Endodermal cell (in vitro differentiated cells): Measurements from ENCODE around the gene DNASE1L1. TPM values are rescaled to one million over a fixed set of nuclear protein-coding genes. Genes with fewer than 3 reads are reported as not detected.

ENCODE experiments used
- DNase-seq: peaks from one replicate; pipeline ENCODE4 v3.0.0-alpha.2; 2017
- H3K27ac ChIP-seq: 2 replicates; pipeline ENCODE4 v1.5.1; 2013; ENCODE audit warnings: mild to moderate bottlenecking, low read depth, low read length, moderate library complexity
- H3K27me3 ChIP-seq: 2 replicates; pipeline ENCODE4 v1.6.1; 2013; ENCODE audit warnings: mild to moderate bottlenecking, low read length, moderate library complexity; ENCODE audit not compliant: insufficient read depth, control insufficient read depth, poor library complexity, severe bottlenecking
- H3K36me3 ChIP-seq: 2 replicates; pipeline ENCODE4 v1.7.0; 2013; ENCODE audit warnings: mild to moderate bottlenecking, low read length, moderate library complexity; ENCODE audit not compliant: control insufficient read depth, insufficient read depth
- H3K4me1 ChIP-seq: one replicate; pipeline ENCODE4 v1.7.0; 2013; ENCODE audit warnings: low read length; ENCODE audit not compliant: control insufficient read depth, insufficient read depth
- H3K4me3 ChIP-seq: 2 replicates; pipeline ENCODE4 v1.5.1; 2013; ENCODE audit warnings: mild to moderate bottlenecking, low read length, moderate library complexity
- H3K9ac ChIP-seq: 2 replicates; pipeline ENCODE4 v1.6.1; 2013; ENCODE audit warnings: mild to moderate bottlenecking, low read length, moderate library complexity; ENCODE audit not compliant: poor library complexity, severe bottlenecking; ENCODE audit errors: extremely low read depth
- H3K9me3 ChIP-seq: 2 replicates; pipeline ENCODE4 v1.6.1; 2013; ENCODE audit warnings: mild to moderate bottlenecking, low read length, moderate library complexity; ENCODE audit not compliant: control insufficient read depth
- H3K27ac Mint-ChIP-seq: 2 replicates; pipeline ENCODE4 v1.8.0; 2020; ENCODE audit warnings: mixed read lengths
- H3K27me3 Mint-ChIP-seq: 2 replicates; pipeline ENCODE4 v1.8.0; 2021; ENCODE audit warnings: mild to moderate bottlenecking, mixed read lengths; ENCODE audit not compliant: insufficient read depth
- H3K36me3 Mint-ChIP-seq: 2 replicates; pipeline ENCODE4 v1.8.0; 2020; ENCODE audit warnings: low read depth, mixed read lengths
- H3K4me1 Mint-ChIP-seq: 2 replicates; pipeline ENCODE4 v1.8.0; 2020; ENCODE audit warnings: mixed read lengths
- H3K4me3 Mint-ChIP-seq: 2 replicates; pipeline ENCODE4 v1.8.0; 2020; ENCODE audit warnings: mild to moderate bottlenecking, moderate library complexity, mixed read lengths
- H3K9me3 Mint-ChIP-seq: 2 replicates; pipeline ENCODE4 v1.8.0; 2020; ENCODE audit warnings: mild to moderate bottlenecking, mixed read lengths
- CTCF ChIP-seq: fragments of 200-600 bp; sonication (generic); conservative IDR thresholded peaks from 2 replicates; pipeline ENCODE4 v1.5.0; 2021; ENCODE audit warnings: antibody characterized with exemption, mild to moderate bottlenecking
- WGBS, 2 experiments: methylation state at CpG; one replicate each; pipeline versions ENCODE4 v1.1.5 to v1.1.7; 2013; ENCODE audit warnings: missing lambda C conversion rate in 2 of 2, mixed read lengths in 1 of 2; ENCODE audit not compliant: insufficient coverage in 1 of 2, insufficient read length in 1 of 2; 5-methylcytosine and 5-hydroxymethylcytosine counted together
- total RNA-seq, 2 donors: library from RNA; stranded (reverse); fragmentation: NEBNext Ultra II Directional in 1 of 2; extraction: Animal tissue kit (Norgen Biotek cat#: 25700) in 1 of 2; gene quantifications; 2 replicates in 1 of 2; 3 replicates in 1 of 2; pipeline ENCODE4 v1.2.1, GENCODE V29; 2021

Gene DNASE1L1
- total RNA-seq, 2 donors from 2014 or later, result 13.8 to 17.0 TPM

GRCh38 chrX:154362085-154362742 lies 46.8 kb downstream of the DNASE1L1 start:
- TF ChIP-seq CTCF, result no peak
- Mint-ChIP-seq H3K4me3 (no peak overlapping the region), H3K36me3 (peaks cover 57% of the 10 kb centered on the region), H3K9me3 (peaks cover 60% of the 10 kb centered on the region), H3K27ac (no peak overlapping the region), H3K4me1 (no peaks in the 10 kb centered on the region), H3K27me3 (no peaks in the 10 kb centered on the region)
- no peaks in the 10 kb centered on the region for H3K9me3 ChIP-seq
- no peak overlapping the region for H3K4me3 ChIP-seq
- H3K27ac ChIP-seq, result no peak overlapping the region
- no peaks in the 10 kb centered on the region for H3K27me3 ChIP-seq
- no peak overlapping the region for H3K9ac ChIP-seq
- WGBS, 2 experiments, result 95 to 97% methylated on average over 14 to 30 of the region's 30 CpGs
- DNase-seq, result no peak
- H3K36me3 ChIP-seq, result peaks cover 69% of the 10 kb centered on the region
- H3K4me1 ChIP-seq, result no peaks in the 10 kb centered on the region

GRCh38 chrX:154360155-154360713 lies 48.8 kb downstream of the DNASE1L1 start:
- Mint-ChIP-seq H3K9me3 (peaks cover 60% of the 10 kb centered on the region), H3K36me3 (peaks cover 57% of the 10 kb centered on the region), H3K4me3 (no peak overlapping the region), H3K27ac (no peak overlapping the region), H3K4me1 (no peaks in the 10 kb centered on the region), H3K27me3 (no peaks in the 10 kb centered on the region)
- TF ChIP-seq CTCF, result no peak
- Histone ChIP-seq H3K36me3 (peaks cover 56% of the 10 kb centered on the region), H3K9me3 (no peaks in the 10 kb centered on the region), H3K27ac (no peak overlapping the region), H3K4me3 (no peak overlapping the region), H3K27me3 (no peaks in the 10 kb centered on the region), H3K4me1 (no peaks in the 10 kb centered on the region), H3K9ac (no peak overlapping the region)
- no peak for DNase-seq
- WGBS, 2 experiments, result 97 to 100% methylated on average over 2 to 34 of the region's 34 CpGs

- peaks cover 54% of the 10 kb centered on the region for H3K9me3 Mint-ChIP-seq
- peaks cover 56% of the 10 kb centered on the region for H3K36me3 ChIP-seq
- H3K9ac ChIP-seq, result no peak overlapping the region
- H3K9me3 ChIP-seq, result no peaks in the 10 kb centered on the region
- no peaks in the 10 kb centered on the region for H3K4me1 Mint-ChIP-seq
- no peaks in the 10 kb centered on the region for H3K27me3 ChIP-seq
- no peak for TF ChIP-seq CTCF
- H3K27ac Mint-ChIP-seq, result no peak overlapping the region
- H3K4me3 ChIP-seq, result no peak overlapping the region
- WGBS, 2 experiments, result 95 to 96% methylated on average over 7 to 41 of the region's 41 CpGs
- no peak overlapping the region for H3K4me3 Mint-ChIP-seq
- peaks cover 51% of the 10 kb centered on the region for H3K36me3 Mint-ChIP-seq
- no peak for DNase-seq
- H3K27me3 Mint-ChIP-seq, result no peaks in the 10 kb centered on the region
- no peak overlapping the region for H3K27ac ChIP-seq
- H3K4me1 ChIP-seq, result no peaks in the 10 kb centered on the region
Measured at GRCh38 chrX:154359362-154360154, 49.5 kb downstream of the DNASE1L1 start.
